ENCODE results near the gene SUDS3.

The SUDS3 gene

DNA sequence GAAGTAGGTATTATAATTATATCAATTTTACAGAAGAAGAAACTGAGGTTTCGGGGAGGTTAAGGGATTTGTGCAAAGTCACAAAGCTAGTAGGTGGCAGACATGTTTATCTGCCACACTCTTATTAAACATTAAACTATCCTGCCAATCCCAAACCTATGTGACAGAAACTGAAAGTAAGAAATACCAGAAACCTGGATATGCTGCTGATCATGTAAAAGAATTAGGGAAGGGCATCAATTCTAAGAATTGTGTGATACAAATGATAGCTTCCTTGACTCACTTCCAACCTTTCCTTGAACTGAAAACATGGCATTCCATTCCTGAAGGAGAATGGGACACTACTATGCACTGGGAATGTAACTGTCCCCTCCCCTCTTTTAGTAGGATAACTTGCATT lies 20.5 kb upstream of the SUDS3 start:
- in situ Hi-C loops (cut with MboI; ENCODE audit: low sequenced_read_pairs): no loop called here

DNA sequence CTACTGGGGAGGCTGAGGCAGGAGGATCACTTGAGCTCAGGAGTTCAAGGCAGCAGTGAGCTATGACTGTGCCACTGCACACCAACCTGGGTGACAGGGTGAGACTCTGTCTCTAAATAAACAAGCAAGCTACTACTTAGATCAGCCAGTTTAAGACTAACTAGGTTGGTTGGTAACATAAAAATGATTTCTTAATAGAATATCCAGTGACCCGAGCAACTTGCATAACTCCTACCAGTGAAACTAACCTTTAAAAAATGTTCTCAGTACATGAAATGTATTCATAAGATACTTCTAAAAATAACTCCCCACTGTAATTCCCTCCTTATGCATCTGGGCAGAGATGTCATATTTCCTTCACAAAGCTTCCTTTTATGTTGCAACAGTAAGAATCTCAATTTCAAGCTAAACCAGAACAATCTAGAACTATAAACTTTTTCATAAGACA lies 19.5 kb upstream of the SUDS3 start:
- in situ Hi-C loops (cut with MboI; ENCODE audit: low sequenced_read_pairs): no loop called here

DNA sequence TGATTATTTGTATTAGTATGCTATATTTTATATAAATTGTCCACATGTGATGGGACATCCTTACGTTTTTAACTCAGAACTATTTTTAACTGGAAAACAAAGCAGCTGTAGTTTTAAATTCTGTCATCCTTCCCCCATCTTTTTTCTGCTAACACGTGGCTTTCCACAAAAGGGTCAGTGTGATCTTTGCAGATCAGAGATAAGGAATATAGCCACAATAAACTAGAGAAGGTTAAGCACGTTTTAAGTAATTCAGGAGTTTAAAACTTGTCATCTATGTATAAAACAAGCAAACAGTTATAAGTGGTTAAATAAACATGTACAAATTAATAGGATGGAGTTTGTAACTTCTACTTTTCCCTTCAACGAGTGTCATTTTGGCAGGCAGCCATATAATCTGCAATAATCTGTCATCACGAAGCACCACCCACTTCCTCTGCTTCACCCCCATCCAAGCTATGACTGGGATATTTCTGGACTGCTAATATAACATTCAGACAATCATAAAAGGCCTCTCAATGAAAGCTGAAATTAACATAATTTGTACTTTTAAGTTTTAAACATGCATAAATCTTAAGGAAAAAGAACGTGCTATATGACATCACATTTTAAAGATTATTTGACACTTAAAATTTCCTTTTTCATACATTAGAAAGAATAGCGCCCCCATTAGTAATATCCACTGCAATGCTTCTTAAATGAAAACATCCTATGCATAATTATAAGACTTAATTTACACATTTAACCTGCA lies 18.9 kb upstream of the SUDS3 start:
- in situ Hi-C loops (cut with MboI; ENCODE audit: low sequenced_read_pairs): no loop called here

DNA sequence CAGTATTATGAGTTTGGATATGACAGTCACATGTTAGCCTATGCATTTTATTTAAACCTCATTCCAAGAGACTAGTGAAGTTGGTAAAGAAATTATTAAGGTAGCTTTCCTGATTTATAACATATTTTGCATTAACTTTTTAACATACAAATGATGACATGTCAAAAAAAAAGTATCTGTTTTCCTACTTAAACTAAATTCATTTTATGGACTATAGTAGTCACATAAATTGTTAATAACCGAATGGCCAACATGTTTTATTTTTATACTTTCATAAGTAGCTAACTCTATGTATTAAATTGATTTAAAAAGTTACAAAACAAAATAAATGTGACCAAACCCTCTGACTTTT lies 18.4 kb upstream of the SUDS3 start:
- in situ Hi-C loops (cut with MboI; ENCODE audit: low sequenced_read_pairs): no loop called here

DNA sequence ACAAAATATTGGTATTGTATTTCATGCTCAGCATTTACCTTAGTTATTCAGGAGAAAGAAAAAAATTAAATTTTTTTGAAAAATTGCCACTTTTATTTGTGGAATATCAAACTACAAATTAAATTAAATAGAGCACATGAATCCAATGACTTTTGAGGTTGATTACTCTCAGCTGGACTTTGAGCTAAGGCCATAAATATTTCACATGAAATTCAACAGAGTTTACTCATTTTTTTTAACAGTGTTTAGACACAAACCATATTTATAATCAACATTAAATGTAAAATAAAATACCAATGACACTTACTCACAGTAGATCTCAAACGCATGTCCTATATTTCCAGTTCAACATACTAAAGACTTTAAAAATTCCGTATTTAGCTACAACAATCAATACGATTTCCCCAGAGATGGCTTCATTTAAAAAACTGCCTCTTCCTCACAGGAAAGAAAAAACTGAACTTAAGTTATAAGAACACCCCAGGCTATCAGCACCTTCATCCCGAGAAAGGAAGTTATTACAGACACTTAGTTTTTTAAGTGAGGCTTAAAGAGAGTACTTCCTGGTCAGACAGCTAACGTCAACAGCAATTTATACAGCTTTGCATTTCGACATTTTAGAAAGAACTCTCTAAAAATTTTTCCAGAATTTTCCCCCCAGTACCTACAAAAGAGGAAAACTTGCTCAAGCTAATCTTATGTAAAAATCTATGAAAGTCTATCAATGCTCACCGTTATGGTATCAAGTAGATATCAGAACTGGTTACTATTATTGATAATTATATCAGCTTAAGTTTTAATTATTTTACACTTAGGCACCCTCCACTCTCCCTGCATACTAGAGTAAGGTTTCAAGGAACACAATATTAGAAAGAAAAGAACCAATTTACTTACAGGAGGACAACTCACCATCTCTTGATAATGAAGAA lies 17.5 kb upstream of the SUDS3 start:
- in situ Hi-C loops (cut with MboI; ENCODE audit: low sequenced_read_pairs): no loop called here

DNA sequence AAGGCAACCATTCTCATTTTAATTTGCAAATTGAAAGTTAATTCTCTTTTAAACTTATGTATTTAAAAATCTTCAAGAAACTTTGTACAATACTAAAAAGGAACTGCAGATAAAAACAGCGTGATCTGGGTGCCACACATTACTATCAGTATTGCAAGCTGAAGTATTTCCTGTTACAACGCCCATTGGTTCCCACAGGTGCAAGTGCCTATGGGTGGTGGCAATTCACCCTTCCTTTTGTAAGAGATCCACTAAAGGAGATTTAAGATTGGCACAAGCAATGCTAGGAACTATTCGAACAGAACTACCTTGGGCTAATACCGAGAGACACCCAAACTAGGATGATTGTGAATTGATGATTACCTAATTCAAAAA lies 16.8 kb upstream of the SUDS3 start:
- in situ Hi-C loops (cut with MboI; ENCODE audit: low sequenced_read_pairs): no loop called here

DNA sequence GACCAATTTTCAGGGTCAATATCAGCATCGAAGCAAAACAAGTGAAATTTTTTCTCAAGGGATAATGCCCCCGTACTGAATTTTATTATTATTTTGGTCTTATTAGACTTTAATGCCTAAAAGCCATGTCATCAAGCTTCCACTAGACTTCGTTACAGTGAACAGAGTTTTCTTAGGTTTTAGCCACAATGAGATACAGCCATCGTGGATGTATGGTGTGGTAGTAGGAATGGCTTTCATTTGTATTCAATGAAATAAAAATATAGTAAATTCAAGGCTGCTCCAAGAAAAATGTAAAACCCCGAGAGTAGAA lies 15.3 kb upstream of the SUDS3 start:
- in situ Hi-C loops (cut with MboI; ENCODE audit: low sequenced_read_pairs): no loop called here

DNA sequence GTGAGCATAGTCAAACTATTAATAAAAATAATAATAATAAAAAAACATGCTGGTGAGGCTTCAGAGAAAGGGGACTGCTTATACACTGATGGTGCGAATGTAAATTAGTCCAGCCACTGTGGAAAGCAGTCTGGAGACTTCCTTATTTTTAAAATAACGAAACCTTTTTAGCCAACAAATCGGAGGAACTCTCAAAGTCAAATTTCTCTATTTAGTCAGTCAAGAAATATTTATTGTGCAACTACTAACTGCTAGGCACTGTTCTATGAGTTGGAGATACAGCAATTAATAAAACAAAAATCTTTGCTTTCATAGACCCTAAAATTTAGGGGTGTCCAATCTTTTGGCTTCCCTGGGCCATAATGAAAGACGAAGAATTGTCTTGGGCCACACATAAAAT lies 14.5 kb upstream of the SUDS3 start:
- in situ Hi-C loops (cut with MboI; ENCODE audit: low sequenced_read_pairs): no loop called here

DNA sequence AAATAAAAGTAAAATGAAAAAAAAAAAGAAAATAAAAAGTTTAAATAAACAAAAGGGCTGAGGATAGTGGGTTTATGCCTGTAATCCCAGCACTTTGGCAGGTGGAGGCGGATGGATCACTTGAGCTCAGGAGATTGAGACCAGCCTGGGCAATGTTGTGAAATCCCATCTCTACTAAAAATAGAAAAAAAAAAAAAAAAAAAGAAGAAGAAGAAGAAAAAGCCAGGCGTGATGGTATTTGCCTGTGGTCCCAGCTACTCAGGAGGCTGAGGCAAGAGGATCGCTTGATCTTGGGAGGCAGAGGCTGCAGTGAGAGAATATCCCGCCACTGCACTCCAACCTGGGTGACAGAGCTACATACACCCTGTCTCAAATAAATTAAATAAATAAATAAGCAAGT lies 7.5 kb upstream of the SUDS3 start:
- in situ Hi-C loops (cut with MboI; ENCODE audit: low sequenced_read_pairs): no loop called here

DNA sequence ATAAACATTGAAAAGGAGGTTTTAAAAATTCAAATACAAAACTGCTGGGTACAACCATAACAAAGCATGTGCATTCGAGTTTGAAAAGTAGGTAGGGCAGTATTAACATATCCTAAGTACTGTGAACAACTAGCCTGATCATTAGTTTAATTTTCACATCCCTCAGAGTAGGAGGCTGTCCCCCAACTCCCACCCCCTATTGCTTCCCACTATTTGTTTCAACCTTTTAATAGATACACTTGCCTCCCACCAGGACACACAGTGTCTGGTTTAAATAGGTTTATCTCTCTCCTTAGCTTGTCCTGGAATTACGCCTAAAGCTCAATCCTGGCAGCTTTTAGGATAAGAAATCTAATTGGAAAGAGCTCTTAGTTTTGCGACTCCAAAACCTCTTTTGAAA lies 5.8 kb upstream of the SUDS3 start:
- in situ Hi-C loops (cut with MboI; ENCODE audit: low sequenced_read_pairs): no loop called here

DNA sequence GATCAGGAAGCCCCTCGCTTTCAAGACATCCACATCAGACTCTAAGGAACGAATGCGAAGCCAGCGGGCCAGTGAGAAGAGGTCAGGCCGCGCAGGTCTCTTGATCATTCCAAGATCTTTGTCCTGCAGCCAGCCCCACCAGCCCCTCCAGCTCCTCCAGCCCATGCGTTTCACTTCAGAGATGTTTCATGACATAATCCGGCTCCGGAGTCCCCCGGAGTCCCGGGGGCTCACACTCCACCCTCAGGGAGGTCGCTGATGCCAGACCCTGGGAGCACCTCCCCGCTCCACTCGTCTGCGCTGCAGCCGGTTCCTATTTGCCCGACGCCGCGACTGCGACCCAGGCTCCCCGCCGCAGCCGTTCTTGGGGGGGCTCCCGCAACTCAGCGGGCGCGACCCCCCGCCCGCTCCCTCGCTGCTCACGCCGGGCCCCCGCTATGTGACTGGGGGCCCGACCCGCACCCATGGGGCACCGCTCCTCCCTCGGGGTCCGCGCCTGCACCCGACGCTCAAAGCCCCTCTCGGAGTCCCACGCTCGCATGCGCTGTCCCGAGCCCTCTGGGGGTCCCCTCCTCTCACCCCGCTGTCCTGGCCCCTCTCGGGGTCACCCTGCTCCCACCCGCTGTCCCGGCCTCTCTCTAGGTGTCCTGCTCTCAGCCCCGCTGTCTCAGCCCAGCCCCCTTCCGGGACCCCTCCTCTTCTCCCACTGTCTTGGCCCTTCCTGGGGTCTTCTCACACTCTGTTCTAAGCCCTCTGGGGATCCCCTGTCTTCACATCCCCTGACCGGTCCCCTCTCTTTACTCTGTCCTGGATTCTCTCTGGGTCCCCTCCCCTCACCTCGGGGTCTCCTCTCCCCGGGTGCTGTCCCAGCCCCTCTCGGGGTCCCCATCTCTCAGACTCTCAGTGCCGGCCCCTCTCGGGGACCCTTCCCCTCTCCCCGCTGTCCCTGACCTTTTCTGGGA lies 4.8 kb upstream of the SUDS3 start:
- in situ Hi-C loops (cut with MboI; ENCODE audit: low sequenced_read_pairs): no loop called here

DNA sequence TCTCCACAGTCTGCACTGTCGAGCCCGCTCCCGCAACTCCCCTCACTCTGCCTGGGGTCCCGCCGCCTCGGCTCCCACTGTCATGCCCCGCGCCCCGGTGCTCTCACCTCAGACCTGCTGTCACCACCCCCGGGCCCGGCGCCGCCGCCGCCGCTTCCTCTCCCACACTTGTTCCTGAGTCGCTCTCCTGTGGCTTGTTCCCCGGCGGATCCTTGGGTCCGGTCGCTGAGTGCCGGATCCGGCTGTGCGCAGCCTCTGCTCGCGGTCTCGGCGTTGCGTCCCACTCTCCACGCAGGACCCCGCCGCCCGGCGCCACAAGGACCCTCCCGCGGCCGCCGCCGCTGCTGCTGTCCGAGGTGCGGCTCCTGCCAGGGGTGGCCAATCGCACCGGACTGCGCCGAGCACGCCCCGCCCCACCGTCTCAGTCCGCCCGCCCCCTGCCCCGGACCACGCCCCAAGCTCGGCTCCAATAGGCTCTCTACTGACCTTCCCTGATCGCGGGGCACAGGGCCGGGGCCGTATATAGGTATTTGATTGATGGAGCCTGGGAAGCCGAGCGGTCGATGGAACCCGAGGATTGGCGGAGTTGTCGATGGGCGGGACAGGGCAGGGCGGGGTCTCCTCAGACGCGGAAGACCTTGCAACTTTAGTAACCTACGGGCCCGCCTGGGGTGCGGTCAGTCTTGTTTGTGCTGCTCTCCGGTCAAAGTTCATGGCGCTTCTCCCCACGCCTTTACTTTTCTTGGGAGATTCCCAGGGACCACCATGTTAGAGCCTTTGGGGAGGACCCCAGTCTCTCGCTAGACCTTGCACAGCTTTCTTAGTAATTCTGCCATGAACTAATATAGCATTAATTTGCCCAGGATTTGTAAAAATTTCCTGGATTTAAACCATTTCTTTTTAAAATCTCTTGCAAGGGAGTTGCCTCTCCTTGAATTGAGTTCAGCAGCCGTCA lies 3.5 kb upstream of the SUDS3 start, which contains the start of gene TAOK3:
TSS of gene TAOK3 (minus strand) at position 367 of the 955 bp plus-strand sequence. CDS start 117,340 bp downstream, outside the sequence.
- in situ Hi-C loops (cut with MboI; ENCODE audit: low sequenced_read_pairs): no loop called here

DNA sequence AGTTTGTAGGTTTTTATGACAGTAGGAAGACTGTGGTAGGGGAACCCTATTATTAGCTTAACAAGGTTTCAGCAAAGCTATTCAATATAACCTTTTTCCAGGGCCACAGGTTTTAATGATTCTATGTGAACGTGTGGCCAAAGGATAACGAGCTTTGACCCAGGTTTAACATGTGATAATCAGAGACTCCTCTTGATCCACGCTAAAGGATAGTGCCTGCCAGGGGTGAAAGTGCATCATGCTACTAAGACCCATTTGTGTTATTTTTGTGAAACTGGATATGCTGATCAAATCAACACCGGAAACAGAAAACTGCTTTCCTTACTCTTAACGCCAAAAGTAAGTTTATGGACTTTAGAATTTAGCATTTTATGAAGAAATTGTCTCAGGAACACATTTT lies 2.7 kb upstream of the SUDS3 start:
- in situ Hi-C loops (cut with MboI; ENCODE audit: low sequenced_read_pairs): no loop called here

DNA sequence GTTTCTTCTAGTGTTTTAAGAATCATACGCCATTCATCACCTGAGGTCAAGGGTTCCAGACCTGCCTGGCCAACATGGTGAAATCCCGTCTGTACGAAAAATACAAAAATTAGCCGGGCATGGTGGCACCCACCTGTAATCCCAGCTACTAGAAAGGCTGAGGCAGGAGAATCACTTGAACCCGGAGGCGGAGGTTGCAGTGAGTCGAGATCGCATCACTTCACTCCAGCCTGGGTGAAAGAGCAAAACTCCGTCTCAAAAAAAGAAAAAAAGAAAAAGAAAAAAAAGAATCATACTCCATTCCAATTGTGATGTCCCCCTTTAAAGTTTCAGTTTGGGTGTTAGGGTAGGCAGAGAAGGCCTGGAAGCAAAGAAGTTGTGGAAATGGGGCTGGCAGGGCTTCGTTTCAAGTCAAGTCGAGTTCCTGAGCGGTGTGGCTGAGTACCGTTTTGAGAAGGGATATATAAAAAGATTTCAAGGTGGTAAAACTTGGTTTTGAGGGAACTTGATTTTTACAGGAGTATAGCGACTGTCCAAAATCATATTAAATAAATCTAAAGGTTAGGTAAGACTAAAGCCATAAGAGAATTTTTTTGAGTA lies 2.1 kb upstream of the SUDS3 start:
- in situ Hi-C loops (cut with MboI; ENCODE audit: low sequenced_read_pairs): no loop called here

DNA sequence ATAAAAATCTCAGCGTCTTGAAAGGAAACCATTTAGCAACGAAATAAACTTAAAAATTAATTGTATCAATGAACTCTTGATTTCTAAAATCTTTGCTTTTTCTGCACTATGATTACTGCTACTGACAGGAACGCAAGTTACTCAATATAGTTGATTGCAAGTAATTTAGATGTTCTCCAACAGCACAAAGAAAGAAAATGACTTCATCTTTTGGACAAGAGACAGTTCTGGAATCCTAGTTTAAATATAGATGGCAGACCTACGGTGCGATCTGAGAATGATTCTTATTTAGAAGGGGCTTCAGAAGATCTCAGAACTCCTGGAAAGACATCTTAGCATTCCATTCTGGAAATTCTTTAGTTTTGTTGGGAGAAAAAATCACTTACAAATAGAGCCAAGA lies 1.4 kb upstream of the SUDS3 start:
- in situ Hi-C loops (cut with MboI; ENCODE audit: low sequenced_read_pairs): no loop called here

DNA sequence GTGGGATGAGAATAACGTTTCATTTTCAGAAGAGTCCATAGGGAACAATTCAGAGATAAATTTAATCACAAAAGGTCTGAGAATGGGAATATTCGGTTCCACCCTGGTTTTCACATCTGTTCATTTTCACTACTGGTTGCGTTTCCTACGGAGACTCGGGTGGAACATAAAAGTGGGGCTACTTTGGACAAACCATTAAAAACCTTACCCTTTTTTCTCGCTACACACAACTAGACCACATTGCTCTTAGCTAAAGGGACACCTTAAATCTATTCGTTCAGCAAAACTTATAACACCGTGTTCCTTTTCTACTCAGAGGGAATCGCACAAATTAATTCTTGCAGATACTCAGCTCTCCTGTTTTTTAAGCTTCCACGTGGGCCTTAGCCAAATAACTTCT lies 1.0 kb upstream of the SUDS3 start:
- in situ Hi-C loops (cut with MboI; ENCODE audit: low sequenced_read_pairs): no loop called here

DNA sequence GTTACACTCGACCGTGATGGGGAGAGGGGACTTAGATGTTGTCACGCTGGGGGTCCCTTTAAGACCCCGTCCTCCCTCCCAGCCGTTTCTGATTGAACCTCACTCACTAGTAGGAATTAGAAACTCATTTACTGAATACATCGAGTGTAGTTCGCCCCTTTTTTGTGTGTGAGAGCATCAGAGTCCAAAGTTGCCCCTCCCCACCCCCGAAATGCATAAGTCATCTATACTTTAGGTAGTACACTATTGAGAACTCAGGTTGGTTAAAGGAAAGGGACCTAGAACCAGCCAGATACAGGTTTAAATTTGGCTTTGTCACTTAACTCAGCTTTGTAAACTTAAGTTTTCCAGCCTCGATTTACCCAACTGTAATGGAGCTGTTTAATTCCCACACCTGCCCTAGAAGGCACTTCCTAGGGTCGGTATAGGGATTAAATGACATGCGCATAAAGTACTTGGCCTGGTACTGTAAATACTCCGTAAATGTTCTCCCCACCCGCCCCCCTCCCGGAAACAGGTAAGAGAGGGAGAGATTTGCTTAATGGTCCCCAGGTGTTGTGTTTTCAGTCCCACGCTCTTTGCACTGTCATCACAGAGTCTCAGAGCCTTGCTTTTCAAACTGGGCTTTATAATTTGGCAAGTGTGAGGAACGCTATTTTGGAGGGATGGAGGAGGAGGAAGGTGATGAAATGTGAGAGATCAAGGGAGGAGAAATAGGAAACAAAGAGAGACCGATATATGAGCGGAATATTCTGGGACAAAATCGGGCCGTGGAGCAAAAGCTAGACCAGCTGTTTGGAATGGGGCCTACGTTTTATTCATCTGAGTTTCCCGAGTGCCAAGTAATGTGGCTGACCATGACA lies 897 bp downstream of the SUDS3 start:
- in situ Hi-C loops (cut with MboI; ENCODE audit: low sequenced_read_pairs): no loop called here

DNA sequence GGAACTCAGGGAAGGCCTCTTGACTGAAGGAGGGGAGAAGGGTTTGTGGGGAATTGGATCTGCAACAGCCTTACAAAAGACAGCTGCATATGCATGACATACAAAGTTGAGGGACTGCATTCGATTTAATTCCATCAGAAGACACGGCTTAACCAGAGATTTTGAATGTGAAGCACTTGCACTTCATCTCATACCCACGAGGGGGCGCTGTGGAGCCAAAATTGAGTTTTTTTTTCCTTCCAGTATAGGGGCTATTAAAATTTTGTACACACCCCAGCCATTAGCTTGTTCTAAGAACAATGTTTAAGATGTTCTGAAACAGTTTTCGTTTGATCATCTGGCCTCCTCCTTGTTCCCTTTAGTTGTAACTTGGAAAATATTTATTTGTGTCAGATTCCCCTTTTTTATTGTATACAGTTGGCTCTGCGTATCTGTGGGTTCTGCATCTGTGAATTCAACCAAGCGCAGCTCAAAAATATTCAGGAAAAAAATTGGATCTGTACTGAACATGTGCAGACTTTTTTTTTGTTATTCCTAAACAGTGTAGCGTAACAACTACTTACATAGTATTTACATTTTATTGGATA lies 1.6 kb downstream of the SUDS3 start:
- in situ Hi-C loops (cut with MboI; ENCODE audit: low sequenced_read_pairs): no loop called here

Measured in hTERT RPE-1 (cell line).